ENCODE results near the gene HIRA.

DNA sequence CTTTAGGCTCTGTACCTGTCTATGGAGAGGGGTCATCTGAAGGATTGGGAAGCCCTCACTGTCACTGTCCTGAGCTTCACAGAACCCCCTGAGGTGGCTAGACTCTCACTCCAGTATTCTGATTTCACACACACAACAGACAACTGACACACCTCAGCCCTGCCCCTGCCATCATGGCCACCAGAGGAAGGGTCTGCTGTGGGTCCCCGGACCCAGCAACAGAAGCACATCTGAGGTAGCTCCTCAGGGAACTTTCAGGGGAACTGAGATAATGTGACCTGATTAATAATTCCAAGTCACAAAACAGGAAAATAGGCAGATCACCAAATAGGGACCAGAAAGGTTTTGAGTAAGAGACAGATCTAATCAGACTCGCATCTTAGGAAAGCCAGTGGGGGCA is 23.5 kb upstream of the HIRA start:
- TF ChIP-seq EZH2 (IDR thresholded peaks at IDR 0.05; ENCODE audit: borderline replicate concordance, low read length) = no peak
- TF ChIP-seq, protein P1, sequence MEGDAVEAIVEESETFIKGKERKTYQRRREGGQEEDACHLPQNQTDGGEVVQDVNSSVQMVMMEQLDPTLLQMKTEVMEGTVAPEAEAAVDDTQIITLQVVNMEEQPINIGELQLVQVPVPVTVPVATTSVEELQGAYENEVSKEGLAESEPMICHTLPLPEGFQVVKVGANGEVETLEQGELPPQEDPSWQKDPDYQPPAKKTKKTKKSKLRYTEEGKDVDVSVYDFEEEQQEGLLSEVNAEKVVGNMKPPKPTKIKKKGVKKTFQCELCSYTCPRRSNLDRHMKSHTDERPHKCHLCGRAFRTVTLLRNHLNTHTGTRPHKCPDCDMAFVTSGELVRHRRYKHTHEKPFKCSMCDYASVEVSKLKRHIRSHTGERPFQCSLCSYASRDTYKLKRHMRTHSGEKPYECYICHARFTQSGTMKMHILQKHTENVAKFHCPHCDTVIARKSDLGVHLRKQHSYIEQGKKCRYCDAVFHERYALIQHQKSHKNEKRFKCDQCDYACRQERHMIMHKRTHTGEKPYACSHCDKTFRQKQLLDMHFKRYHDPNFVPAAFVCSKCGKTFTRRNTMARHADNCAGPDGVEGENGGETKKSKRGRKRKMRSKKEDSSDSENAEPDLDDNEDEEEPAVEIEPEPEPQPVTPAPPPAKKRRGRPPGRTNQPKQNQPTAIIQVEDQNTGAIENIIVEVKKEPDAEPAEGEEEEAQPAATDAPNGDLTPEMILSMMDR (conservative IDR thresholded peaks at IDR 0.05 in 1 of 2, IDR thresholded peaks at IDR 0.05 in 1 of 2; ENCODE audit: extremely low read depth in 1 of 2, insufficient read depth in 1 of 2, low read depth in 1 of 2, low read length in 2 of 2) = no peak
